GM18858 (cell line): Measurements from ENCODE around the gene CAMTA2.

ENCODE experiments used
- ATAC-seq: cut with Tn5 transposase; IDR thresholded peaks from one replicate; pipeline ENCODE4 v1.9.1; 2021; ENCODE audit not compliant: unreplicated experiment

Gene CAMTA2

DNA sequence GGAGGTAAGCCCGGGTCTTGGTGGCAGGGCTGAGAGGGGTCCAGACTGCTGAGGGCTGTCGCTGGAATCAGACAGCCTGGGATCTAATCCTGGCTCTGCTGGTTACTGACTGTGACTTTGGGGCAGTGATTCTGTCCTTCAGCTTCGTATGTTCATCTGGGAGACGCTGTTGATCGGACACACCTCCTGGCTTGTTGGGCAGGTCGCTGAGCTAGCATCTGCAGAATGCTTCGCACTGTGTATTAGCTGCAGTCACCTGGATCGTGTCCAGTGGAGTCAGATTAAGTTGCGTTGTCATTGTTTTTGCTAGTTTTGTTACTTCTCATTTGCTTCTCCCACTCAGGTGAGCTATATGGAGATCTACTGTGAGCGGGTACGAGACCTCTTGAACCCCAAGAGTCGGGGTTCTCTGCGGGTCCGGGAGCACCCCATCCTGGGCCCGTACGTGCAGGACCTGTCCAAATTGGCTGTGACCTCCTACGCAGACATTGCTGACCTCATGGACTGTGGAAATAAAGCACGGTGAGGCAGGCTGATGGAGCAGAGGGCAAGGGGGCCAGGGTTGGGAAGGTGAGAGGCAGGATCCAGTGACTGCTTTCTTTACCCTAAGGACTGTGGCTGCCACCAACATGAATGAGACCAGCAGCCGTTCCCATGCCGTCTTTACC lies 14.8 kb upstream of the CAMTA2 start:
- ATAC-seq, result no peak

DNA sequence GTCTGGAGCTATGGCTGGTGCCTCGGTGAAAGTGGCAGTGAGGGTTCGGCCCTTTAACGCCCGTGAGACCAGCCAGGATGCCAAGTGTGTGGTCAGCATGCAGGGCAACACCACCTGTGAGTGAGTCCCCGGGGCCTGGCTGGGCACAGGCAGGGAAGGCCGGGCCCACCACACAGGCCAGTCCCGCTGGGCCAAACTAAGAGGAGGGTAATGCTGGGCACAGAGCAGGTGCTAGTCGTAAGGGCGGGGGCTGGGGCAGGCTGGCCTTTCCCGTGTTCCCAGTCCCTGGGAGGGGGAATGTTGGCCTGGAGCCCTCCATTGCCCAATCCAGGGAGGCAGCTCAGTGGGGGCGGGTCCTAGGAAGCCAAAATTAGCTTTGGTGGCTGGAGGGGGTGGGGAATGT lies 12.8 kb upstream of the CAMTA2 start:
- no peak for ATAC-seq

- no peak for ATAC-seq
Measured at GRCh38 chr17:4999430-5000093, 12.1 kb upstream of the CAMTA2 start.

GRCh38 chr17:4998732-4999429 lies 11.4 kb upstream of the CAMTA2 start:
- no peak for ATAC-seq

DNA sequence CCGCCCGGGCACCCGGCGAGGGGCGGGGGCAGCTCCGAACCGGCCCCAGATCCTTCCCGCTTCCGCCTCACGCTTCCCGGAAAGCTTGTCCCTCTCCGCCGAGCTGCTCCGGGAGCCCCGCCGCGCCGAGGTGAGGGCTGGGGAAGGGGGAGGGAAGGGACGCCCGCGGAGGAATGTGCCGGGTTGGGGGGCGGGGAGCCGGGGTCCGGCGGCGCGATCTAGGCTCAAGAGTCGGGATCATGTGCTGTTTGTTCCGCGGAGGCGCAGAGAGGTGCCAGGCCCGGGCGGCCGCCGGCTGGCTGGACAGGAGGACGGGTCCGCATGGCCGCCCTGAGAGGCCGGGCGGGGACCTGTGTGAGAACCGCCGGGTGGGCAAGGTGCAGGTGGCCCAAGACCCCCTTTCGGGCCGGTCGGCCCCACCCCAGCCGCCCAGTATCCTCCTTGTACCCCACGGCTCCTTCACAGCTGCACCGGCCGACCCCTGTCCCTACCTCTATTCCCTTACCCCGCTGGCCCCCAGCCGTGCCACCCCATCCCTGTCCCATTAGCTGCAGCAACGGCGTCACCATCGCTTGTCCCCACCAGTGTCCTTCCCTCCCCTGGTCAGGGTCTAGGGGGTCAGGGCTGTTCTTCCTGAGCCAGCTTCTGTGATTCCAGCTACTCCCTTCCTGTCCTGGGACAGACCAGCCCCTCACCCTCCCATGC lies 10.7 kb upstream of the CAMTA2 start:
- no peak for ATAC-seq

DNA sequence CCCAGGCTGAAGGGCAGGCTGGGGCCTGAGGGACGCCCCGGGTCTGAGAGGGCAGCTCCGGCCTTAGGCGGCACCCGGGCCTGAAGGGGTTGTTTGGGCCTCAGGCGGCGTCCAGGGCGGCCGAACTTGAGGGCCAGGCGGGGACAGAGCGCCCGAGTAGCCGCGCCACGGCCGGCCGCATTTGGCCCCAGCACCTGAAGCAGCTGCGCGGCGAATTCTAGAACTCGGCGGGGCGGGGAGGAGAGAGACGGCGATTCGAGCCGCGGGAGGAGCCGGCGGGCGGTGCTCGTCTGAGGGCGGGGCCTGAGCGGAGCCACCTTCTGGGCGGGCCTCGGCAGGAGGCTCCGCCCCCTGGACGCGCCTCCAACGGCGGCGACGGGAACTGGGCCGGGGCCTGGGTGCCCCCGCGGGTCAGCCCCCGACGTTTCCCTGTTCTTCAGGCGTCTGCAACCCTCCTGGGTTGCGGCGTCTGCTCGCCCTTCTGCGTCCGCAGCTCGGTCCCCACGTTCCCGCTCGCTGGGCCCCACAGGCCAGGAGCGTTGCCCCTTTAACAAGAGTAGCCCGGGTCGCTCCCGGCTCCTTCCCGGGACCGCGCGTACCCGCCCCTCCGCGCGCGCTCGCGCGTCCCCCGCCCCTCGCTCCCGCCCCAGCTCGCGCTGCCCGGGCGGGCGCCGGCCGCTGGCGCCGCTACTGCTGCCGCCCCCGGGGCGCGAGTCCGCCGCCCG lies 10.0 kb upstream of the CAMTA2 start, which contains the start of the genes INCA1 and KIF1C:
Gene INCA1, minus strand, starts transcription at position 221 of the 725 bp plus-strand sequence. CDS start 3,085 bp downstream, outside the sequence.
Gene KIF1C, plus strand, starts transcription at position 649 of the 725 bp plus-strand sequence. CDS start 2,297 bp downstream, outside the sequence.
- peak; percentile 79 for ATAC-seq

- ATAC-seq, result no peak
Measured at GRCh38 chr17:4994081-4994595, 6.7 kb upstream of the CAMTA2 start.

DNA sequence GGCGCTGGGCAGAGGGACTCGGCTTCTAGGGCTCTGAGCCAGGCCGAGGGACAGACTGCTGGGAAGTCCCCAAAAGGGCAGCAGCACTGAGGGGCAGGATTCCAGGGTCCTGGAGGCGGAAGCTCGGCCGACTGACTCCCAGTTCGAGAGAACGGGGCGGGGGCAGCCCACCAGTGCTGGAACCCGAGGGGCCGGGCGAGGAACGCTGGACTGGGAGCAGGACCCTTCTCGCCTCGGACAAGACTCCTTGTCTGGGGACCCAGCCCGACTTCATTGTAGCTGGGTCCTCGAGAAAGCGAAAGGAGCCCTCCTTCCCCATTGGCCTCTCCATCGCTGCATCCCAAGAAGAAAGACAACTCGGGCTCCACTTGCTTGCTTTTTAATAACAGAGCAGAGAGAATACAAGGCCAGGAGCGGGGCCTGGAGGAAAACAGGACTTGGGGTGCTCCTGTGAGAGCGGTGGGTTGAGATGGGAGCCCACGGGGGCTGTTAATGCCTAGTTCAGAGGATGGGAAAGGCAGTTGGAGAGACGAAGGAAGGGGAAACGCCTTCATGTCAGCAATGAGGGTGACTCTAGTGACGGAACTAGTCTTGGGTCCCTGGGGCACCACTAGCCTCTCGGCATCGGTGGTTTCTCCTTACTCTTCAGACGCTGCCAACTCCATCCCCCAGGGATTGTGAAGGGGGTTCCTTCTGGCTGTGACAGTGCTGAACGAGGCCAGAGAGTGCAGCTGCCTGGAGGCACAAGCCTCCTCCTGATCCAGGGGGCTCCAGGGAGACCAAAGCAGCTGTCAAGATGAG lies 492 bp upstream of the CAMTA2 start:
- ATAC-seq, result no peak

GRCh38 chr17:4986403-4986802 lies 1.1 kb downstream of the CAMTA2 start:
- no peak for ATAC-seq

GRCh38 chr17:4982305-4982704 lies 5.2 kb downstream of the CAMTA2 start:
- ATAC-seq, result no peak

DNA sequence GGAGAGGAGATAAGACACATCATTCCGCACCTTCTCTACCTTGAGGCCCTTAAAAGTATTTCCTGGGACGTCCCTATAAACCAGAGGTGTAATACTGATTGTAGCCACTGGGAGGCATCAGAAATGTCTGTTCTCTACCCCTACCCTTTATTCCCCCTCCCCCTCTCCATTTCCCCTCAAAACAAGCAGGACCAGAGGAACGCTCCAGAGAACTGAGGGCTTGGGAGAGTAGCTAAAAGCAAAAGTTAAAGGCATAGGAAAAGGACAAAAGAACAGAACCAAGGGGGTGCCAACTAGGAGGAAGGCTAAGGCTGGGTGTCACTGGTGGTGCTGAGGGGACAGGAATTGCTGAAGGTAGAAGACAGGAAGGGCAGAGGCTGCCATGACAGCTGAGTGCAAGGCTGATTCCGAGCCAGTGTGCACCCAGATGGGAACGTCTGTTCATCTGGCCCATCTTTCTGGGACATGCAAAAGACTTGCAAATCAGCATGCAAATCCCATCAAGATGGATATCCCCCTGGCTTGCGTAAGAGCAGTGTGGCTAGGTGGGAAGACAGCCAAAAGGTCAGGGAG lies 6.7 kb downstream of the CAMTA2 start:
- no peak for ATAC-seq

DNA sequence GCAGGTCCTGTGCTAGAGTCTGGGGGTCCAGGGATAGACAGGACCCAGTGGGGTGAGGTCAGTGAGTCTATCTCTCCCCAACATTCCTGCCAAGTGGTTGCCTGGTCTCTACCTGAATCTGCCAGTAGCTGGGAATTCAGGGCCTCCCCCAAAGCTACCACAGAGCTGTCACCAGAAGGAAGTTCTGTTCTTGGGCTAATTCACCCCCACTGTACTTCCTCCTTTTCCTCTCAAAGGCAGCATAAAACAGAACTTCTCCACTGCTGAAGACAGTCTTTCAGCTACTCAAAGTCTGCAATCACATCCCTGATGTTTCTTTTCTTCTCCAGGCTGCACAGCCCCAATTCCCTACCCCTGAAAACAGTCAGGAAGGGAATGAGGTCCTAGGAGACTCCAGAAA lies 8.7 kb downstream of the CAMTA2 start:
- no peak for ATAC-seq

DNA sequence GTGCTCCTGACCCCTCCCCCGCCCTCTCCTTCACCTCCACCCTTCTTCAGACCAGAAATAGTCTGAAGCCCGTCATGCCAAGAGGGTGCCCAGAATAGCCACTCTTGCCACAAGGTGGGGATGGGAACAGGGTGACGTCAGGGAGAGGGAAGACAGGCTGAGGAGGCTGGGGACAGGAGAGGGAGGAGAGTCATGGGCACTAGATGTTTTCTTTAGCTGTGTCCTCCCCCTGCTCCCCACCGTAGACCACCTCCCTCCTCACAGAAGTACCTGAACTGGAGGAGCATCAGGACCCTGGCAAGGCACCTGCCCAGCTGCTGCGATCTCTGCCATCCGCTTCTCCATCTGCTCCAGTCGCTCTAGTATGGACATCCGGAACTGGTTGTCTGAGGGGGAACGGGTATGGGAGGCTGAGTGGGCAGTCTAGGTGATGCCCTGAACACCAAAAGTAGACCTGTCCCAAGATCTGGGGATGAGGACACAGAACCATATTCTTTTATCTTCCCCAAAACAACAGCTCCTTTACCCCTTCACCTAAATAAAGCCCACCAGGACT lies 13.3 kb downstream of the CAMTA2 start:
- ATAC-seq, result no peak

DNA sequence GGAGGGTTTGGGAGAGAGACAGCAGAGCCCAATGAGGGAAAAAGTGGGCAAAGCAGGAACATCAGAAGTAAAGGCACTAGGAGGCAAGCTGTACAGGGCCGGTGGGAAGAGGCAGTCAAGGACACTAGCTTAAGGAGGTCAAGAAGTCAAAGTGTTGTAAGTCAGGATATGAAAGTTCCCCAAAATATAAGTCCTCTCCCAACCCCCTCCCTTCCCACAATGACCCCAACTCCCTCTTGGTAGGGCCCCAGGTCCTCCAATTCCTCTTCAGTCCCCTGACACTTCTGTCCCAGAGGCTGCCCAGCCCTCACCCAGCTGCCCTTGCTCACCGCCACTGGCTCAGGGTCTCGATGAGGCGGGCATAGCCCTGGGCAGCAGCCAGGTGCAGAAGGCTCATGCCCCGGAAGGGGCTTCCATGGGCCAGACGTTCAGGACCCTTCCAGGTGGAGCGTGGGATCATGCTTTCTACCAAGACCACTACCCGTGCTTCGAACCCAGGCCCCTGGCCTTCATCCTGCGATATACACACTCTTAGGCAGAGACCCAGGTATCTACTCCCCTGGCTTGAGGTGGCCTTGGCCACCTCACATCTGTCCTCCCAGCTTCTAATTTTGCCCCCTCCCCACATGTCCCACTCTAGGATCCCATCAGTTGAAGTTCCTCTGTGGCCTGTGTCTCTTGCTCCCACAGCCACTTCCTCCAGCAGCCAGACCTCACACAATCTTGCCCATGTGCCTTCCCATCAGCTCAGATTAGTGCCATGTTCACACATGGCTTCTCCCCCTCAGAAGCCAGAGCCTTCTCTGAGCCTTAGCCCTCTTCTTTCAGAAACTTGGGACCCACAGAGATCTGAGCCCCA lies 14.0 kb downstream of the CAMTA2 start:
- ATAC-seq, result no peak

- ATAC-seq, result no peak
Measured at GRCh38 chr17:4972752-4973151, 14.7 kb downstream of the CAMTA2 start.

- no peak for ATAC-seq
Measured at GRCh38 chr17:4972322-4972721, 15.2 kb downstream of the CAMTA2 start.

DNA sequence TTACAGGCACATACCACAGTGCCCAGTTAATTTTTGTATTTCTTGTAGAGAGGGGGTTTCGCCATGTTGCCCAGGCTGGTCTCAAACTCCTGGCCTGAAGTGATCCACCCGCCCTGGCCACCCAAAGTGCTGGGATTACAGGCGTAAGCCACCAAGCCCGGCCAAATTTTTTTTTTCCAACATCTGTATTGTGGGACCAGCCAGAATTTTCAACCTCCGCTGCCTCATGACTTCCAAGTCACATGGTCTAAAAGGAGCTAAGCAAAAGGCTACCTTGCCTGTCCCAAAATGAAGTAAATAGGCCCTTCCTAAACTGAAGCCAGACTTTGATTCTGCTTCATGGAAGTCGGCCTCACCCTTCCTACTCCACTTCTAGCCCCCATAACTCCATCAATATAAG lies 15.6 kb downstream of the CAMTA2 start:
- ATAC-seq, result no peak

DNA sequence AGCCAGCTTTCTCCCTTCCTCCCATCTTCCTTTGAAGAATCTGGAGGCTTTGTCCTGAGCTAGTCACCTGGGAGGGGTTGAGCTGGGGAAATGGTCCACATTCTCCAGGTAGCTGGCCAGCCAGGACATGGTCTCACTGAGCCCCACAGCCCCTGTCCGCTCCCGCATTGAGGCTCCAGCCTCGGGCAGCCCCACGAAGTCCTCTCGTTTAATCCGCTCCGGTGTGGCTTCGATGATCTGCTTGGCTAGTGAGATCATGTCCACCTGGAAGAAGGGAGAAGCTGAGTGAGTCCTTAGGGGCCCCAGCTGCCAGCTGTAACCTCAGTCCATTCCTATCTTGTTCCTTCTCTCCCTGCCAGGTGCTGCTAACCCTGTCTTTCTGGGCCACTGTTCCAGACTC lies 17.2 kb downstream of the CAMTA2 start:
- no peak for ATAC-seq
